SK-N-SH (cell line): Measurements from ENCODE around the gene PRPF18. TPM values are rescaled to one million over a fixed set of nuclear protein-coding genes. Genes with fewer than 3 reads are reported as not detected.

ENCODE experiments used
- CTCF ChIA-PET: fragments of 300-600, 350-600 bp; formaldehyde crosslinking; extraction: SDS; loops from one replicate; lab custom pipeline; 2021; lab: Yijun Ruan, JAX
- POLR2A ChIA-PET: fragments of 350-600 bp; sonication (Branson Sonifier 250); formaldehyde crosslinking; extraction: SDS; loops from one replicate; lab custom pipeline; 2020; ENCODE audit warnings: antibody characterized with exemption, inconsistent platforms; lab: Yijun Ruan, JAX
- DNase-seq: peaks from one replicate; pipeline ENCODE4 v3.0.0; 2012
- H2AFZ ChIP-seq: fragments of 200-600 bp; sonication (generic); 2 replicates; pipeline ENCODE4 v1.8.1; 2016; ENCODE audit warnings: antibody characterized with exemption, mild to moderate bottlenecking, low read depth
- H3F3A ChIP-seq: fragments of 200-600 bp; sonication (generic); replicated peaks from 2 replicates; pipeline ENCODE3; 2016; ENCODE audit warnings: antibody characterized with exemption, mild to moderate bottlenecking; ENCODE audit not compliant: insufficient read depth
- H3K27ac ChIP-seq, 2 experiments: fragments of 200-500 bp in 1 of 2; fragments of 200-600 bp in 1 of 2; sonication (Bioruptor generic) in 1 of 2; sonication (generic), shearing (Covaris generic) in 1 of 2; 2 replicates each; pipeline versions ENCODE4 v1.5.1 to v1.6.1; 2014 to 2016; ENCODE audit warnings: low read depth in 2 of 2, inconsistent platforms in 1 of 2, low read length in 1 of 2, mild to moderate bottlenecking in 1 of 2, mixed read lengths in 1 of 2
- H3K27me3 ChIP-seq: fragments of 200-600 bp; sonication (generic), shearing (Covaris generic); 2 replicates; pipeline ENCODE4 v1.6.1; 2016; ENCODE audit warnings: mixed run types; ENCODE audit not compliant: insufficient read depth
- H3K36me3 ChIP-seq, 2 experiments: fragments of 200-500 bp in 1 of 2; fragments of 200-600 bp in 1 of 2; sonication (Bioruptor generic) in 1 of 2; sonication (generic) in 1 of 2; replicated peaks in 1 of 2; 2 replicates each; pipeline versions ENCODE3 to v1.5.1; 2014 to 2016; ENCODE audit warnings: low read length in 1 of 2, mild to moderate bottlenecking in 1 of 2; ENCODE audit not compliant: insufficient read depth in 2 of 2, control insufficient read depth in 1 of 2
- H3K4me1 ChIP-seq, 2 experiments: fragments of 200-500 bp in 1 of 2; fragments of 200-600 bp in 1 of 2; sonication (Bioruptor generic) in 1 of 2; sonication (generic), shearing (Covaris generic) in 1 of 2; 2 replicates each; pipeline versions ENCODE4 v1.5.1 to v1.6.1; 2014 to 2016; ENCODE audit warnings: low read depth in 1 of 2, low read length in 1 of 2, mixed run types in 1 of 2; ENCODE audit not compliant: insufficient read depth in 2 of 2, control insufficient read depth in 1 of 2
- H3K4me2 ChIP-seq: fragments of 200-600 bp; sonication (generic), shearing (Covaris generic); 2 replicates; pipeline ENCODE4 v1.6.1; 2017; ENCODE audit warnings: mixed run types
- H3K4me3 ChIP-seq, 2 experiments: fragments of 200-500 bp in 1 of 2; fragments of 200-600 bp in 1 of 2; sonication (Bioruptor generic) in 1 of 2; sonication (generic), shearing (Covaris generic) in 1 of 2; 2 replicates each; pipeline versions ENCODE4 v1.5.1 to v1.8.1; 2014 to 2016; ENCODE audit warnings: low read depth in 2 of 2, inconsistent platforms in 1 of 2, low read length in 1 of 2, mild to moderate bottlenecking in 1 of 2, mixed read lengths in 1 of 2, moderate library complexity in 1 of 2
- H3K79me2 ChIP-seq: fragments of 200-600 bp; sonication (generic); 2 replicates; pipeline ENCODE4 v1.8.1; 2017; ENCODE audit warnings: mild to moderate bottlenecking; ENCODE audit not compliant: insufficient read depth
- H3K9ac ChIP-seq: fragments of 200-600 bp; sonication (generic); 2 replicates; pipeline ENCODE4 v1.6.1; 2017; ENCODE audit warnings: mixed run types
- H3K9me2 ChIP-seq: fragments of 200-600 bp; sonication (generic); 2 replicates; pipeline ENCODE4 v1.6.1; 2017; ENCODE audit warnings: mixed run types
- H3K9me3 ChIP-seq: fragments of 200-600 bp; sonication (generic); 2 replicates; pipeline ENCODE4 v1.6.1; 2017; ENCODE audit warnings: mixed run types, mild to moderate bottlenecking, moderate library complexity
- H4K20me1 ChIP-seq: fragments of 200-600 bp; sonication (generic); 2 replicates; pipeline ENCODE4 v1.6.1; 2017; ENCODE audit warnings: mild to moderate bottlenecking, mixed run types; ENCODE audit not compliant: insufficient read depth
- ELF1 ChIP-seq: IDR thresholded peaks from 2 replicates; pipeline ENCODE4 v1.4.0; 2012
- EZH2phosphoT487 ChIP-seq: fragments of 200-600 bp; sonication (generic); IDR thresholded peaks from 2 replicates; pipeline ENCODE4 v1.6.1; 2017; ENCODE audit warnings: low read depth, mixed run types, mild to moderate bottlenecking, antibody characterized with exemption, moderate library complexity, borderline replicate concordance
- FOXM1 ChIP-seq: IDR thresholded peaks from 2 replicates; pipeline ENCODE4 v1.4.0; 2012; ENCODE audit warnings: low read depth, mild to moderate bottlenecking
- GABPA ChIP-seq: IDR thresholded peaks from 2 replicates; pipeline ENCODE4 v1.4.0; 2012; ENCODE audit warnings: low read depth, mild to moderate bottlenecking
- GATA2 ChIP-seq: sonication (generic); formaldehyde crosslinking; IDR thresholded peaks from 2 replicates; pipeline ENCODE4 v1.5.0; 2020; ENCODE audit warnings: mild to moderate bottlenecking, missing genetic modification reagents
- IRF3 ChIP-seq: fragments of 150-350 bp; IDR thresholded peaks from 2 replicates; pipeline ENCODE4 v1.6.1; 2016; ENCODE audit warnings: mild to moderate bottlenecking, low read depth, low read length
- JUND ChIP-seq: IDR thresholded peaks from 2 replicates; pipeline ENCODE4 v1.4.0; 2012
- MAX ChIP-seq: IDR thresholded peaks from 2 replicates; pipeline ENCODE4 v1.4.0; 2012; ENCODE audit warnings: low read depth
- MXI1 ChIP-seq: IDR thresholded peaks from 2 replicates; pipeline ENCODE4 v1.6.1; 2012; ENCODE audit warnings: mild to moderate bottlenecking, low read depth, low read length, improper control_type of control experiment
- POLR2AphosphoS5 ChIP-seq: IDR thresholded peaks from 2 replicates; pipeline ENCODE4 v1.6.1; 2012; ENCODE audit warnings: low read depth, low read length
- RCOR1 ChIP-seq: fragments of 150-350 bp; IDR thresholded peaks from 2 replicates; pipeline ENCODE4 v1.6.1; 2017; ENCODE audit warnings: antibody characterized with exemption, low read length
- RFX5 ChIP-seq: IDR thresholded peaks from 2 replicates; pipeline ENCODE4 v1.6.1; 2012; ENCODE audit warnings: mild to moderate bottlenecking, improper control_type of control experiment, low read length
- TAF1 ChIP-seq: IDR thresholded peaks from 2 replicates; pipeline ENCODE4 v1.6.1; 2012; ENCODE audit warnings: low read depth, mild to moderate bottlenecking, low read length, moderate library complexity, borderline replicate concordance
- USF1 ChIP-seq: IDR thresholded peaks from 2 replicates; pipeline ENCODE4 v1.4.0; 2012; ENCODE audit warnings: low read depth, borderline replicate concordance
- YY1 ChIP-seq: IDR thresholded peaks from 2 replicates; pipeline ENCODE4 v1.4.0; 2012; ENCODE audit warnings: low read depth, mild to moderate bottlenecking
- ZBTB33 ChIP-seq: IDR thresholded peaks from 2 replicates; pipeline ENCODE4 v1.4.0; 2012; ENCODE audit warnings: low read depth, borderline replicate concordance
- WGBS: methylation state at CpG from one replicate; pipeline ENCODE4 v1.1.6; 2017; ENCODE audit warnings: low lambda C conversion rate; 5-methylcytosine and 5-hydroxymethylcytosine counted together
- polyA plus RNA-seq, 3 experiments: library from polyadenylated mRNA; depleted of rRNA; stranded (reverse); fragments of >200 nt; gene quantifications; 2 replicates each; pipeline ENCODE4 v1.2.3, GENCODE V29; 2012
- TF ChIP-seq, protein P1 (sequence below): IDR thresholded peaks from 2 replicates; pipeline ENCODE4; 2012

PRPF18 gene
- polyA plus RNA-seq, 1 of the 3 experiments (the other 2 are of a cell fraction), result 12.1 TPM

GRCh38 chr10:13564576-13564975, 22.2 kb upstream of the PRPF18 start:
- POLR2A ChIA-PET, result no interaction called here
- no peaks in the 10 kb centered on the region for H3K36me3 ChIP-seq
- no peak overlapping the region for H3K27ac ChIP-seq
- H2AFZ ChIP-seq, result no peak overlapping the region
- CTCF ChIA-PET, result no interaction called here
- no peak overlapping the region for H3K4me2 ChIP-seq
- no peaks in the 10 kb centered on the region; the same call in 1 of the 2 replicates for H3K27me3 ChIP-seq
- H3K4me1 ChIP-seq, result 0 out of 4 replicates have a peak, but pooled peaks cover 0 to 4% of the 10 kb centered on the region in 2 experiments
- H3K9me3 ChIP-seq, result no peaks in the 10 kb centered on the region
- H3K4me3 ChIP-seq, result no peak overlapping the region
- H3F3A ChIP-seq, result no peaks in the 10 kb centered on the region
- DNase-seq, result no peak
- no peak overlapping the region for H3K9ac ChIP-seq
- no peaks in the 10 kb centered on the region for H3K79me2 ChIP-seq
- H4K20me1 ChIP-seq, result no peaks in the 10 kb centered on the region
- TF ChIP-seq EZH2phosphoT487, result no peak
- TF ChIP-seq RFX5, result no peak
- no peak for TF ChIP-seq MXI1
- TF ChIP-seq, protein P1, sequence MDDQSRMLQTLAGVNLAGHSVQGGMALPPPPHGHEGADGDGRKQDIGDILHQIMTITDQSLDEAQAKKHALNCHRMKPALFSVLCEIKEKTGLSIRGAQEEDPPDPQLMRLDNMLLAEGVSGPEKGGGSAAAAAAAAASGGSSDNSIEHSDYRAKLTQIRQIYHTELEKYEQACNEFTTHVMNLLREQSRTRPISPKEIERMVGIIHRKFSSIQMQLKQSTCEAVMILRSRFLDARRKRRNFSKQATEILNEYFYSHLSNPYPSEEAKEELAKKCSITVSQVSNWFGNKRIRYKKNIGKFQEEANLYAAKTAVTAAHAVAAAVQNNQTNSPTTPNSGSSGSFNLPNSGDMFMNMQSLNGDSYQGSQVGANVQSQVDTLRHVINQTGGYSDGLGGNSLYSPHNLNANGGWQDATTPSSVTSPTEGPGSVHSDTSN, result no peak
- TF ChIP-seq TAF1, result no peak
- TF ChIP-seq FOXM1, result no peak
- TF ChIP-seq GATA2 (CRISPR knock-in tag), result no peak
- TF ChIP-seq ZBTB33, result no peak
- TF ChIP-seq RCOR1, result no peak
- TF ChIP-seq ELF1, result no peak
- no peak for TF ChIP-seq GABPA
- TF ChIP-seq JUND, result no peak
- no peak for TF ChIP-seq MAX
- no peak for TF ChIP-seq IRF3
- no peaks in the 10 kb centered on the region for H3K9me2 ChIP-seq
- WGBS, result 44% methylated on average over 3 of the region's 3 CpGs

GRCh38 chr10:13567030-13567429, 19.7 kb upstream of the PRPF18 start:
- Histone ChIP-seq H3K4me1 (no peaks in the 10 kb centered on the region), H3F3A (no peaks in the 10 kb centered on the region), H3K4me3 (no peak overlapping the region), H3K27me3 (peaks cover 5% of the 10 kb centered on the region; the same call in 1 of the 2 replicates), H3K9ac (no peak overlapping the region), H3K79me2 (no peaks in the 10 kb centered on the region), H2AFZ (no peak overlapping the region), H3K27ac (no peak overlapping the region), H4K20me1 (no peaks in the 10 kb centered on the region), H3K9me3 (no peaks in the 10 kb centered on the region), H3K36me3 (no peaks in the 10 kb centered on the region), H3K9me2 (no peaks in the 10 kb centered on the region), H3K4me2 (no peak overlapping the region)
- no peak for TF ChIP-seq USF1
- no peak for TF ChIP-seq POLR2AphosphoS5
- TF ChIP-seq YY1, result no peak
- no peak for DNase-seq
- 61% methylated on average over 1 of the region's 1 CpG for WGBS
- POLR2A ChIA-PET, result no interaction called here
- CTCF ChIA-PET, result no interaction called here
